Left colon (tissue), 2 donors: ENCODE results near the gene CDC42EP2. TPM values are rescaled to one million over a fixed set of nuclear protein-coding genes. Genes with fewer than 3 reads are reported as not detected.

Experiments
- total RNA-seq, 2 donors: library from RNA; stranded (reverse); fragmentation: NEBNext Ultra II Directional; extraction: Animal tissue kit (Norgen Biotek cat#: 25700); gene quantifications; one replicate each; pipeline ENCODE4 v1.2.1, GENCODE V29; 2021
- donor health status: DM: no; HTN: no; CAD: no.
- donor health status: DM: yes; HTN: yes; CAD: no.

Gene CDC42EP2
- total RNA-seq, 2 donors from 2014 or later = 10.3 to 16.2 TPM

Other genes starting within 250 kb of the CDC42EP2 start
- gene CDCA5, start 230.8 kb upstream of the CDC42EP2 start, total RNA-seq = 1 to 10 TPM; 3.0 to 7.3 TPM
- 10 to 100 TPM; 45.3 to 45.6 TPM for gene ZFPL1, start 230.6 kb upstream of the CDC42EP2 start, total RNA-seq
- 100 to 1,000 TPM; 174 to 186 TPM for gene VPS51, start 218.7 kb upstream of the CDC42EP2 start, total RNA-seq
- 10 to 100 TPM; 24.6 to 36.0 TPM for gene TM7SF2, start 203.0 kb upstream of the CDC42EP2 start, total RNA-seq
- 1 to 10 TPM; 7.3 to 9.7 TPM for gene ZNHIT2, start 197.2 kb upstream of the CDC42EP2 start, total RNA-seq
- 100 to 1,000 TPM; 701 to 737 TPM for gene FAU, start 192.7 kb upstream of the CDC42EP2 start, total RNA-seq
- gene MRPL49, start 192.5 kb upstream of the CDC42EP2 start, total RNA-seq = 10 to 100 TPM; 47.0 to 54.5 TPM
- gene SYVN1, start 180.3 kb upstream of the CDC42EP2 start, total RNA-seq = 10 to 100 TPM; 64.5 to 70.4 TPM
- not detected for gene SPDYC, start 144.6 kb upstream of the CDC42EP2 start, total RNA-seq
- 100 to 1,000 TPM; 316 to 367 TPM for gene CAPN1, start 132.9 kb upstream of the CDC42EP2 start, total RNA-seq
- 1 to 10 TPM; 4.3 to 9.8 TPM for gene POLA2, start 52.9 kb upstream of the CDC42EP2 start, total RNA-seq
- 10 to 100 TPM; 25.9 to 33.1 TPM for gene DPF2, start 19.0 kb downstream of the CDC42EP2 start, total RNA-seq
- under 1 TPM; 0.20 to 0.61 TPM for gene TIGD3, start 39.9 kb downstream of the CDC42EP2 start, total RNA-seq
- gene SLC25A45, start 67.8 kb downstream of the CDC42EP2 start, total RNA-seq = 1 to 10 TPM; 5.8 to 8.4 TPM
- 10 to 100 TPM; 38.1 to 42.2 TPM for gene FRMD8, start 71.8 kb downstream of the CDC42EP2 start, total RNA-seq
- gene NEAT1, start 107.9 kb downstream of the CDC42EP2 start, total RNA-seq = 1,000 to 10,000 TPM in 1 of 2 donors, 100 to 1,000 TPM in 1; 818 to 1,135 TPM
- gene MALAT1, start 184.2 kb downstream of the CDC42EP2 start, total RNA-seq = 1,000 to 10,000 TPM; 7,483 to 9,013 TPM
- 10 to 100 TPM; 58.4 to 70.8 TPM for gene SCYL1, start 210.2 kb downstream of the CDC42EP2 start, total RNA-seq
- 10 to 100 TPM; 24.9 to 42.9 TPM for gene LTBP3, start 243.5 kb downstream of the CDC42EP2 start, total RNA-seq